Tibial artery (tissue), 4 donors: Measurements from ENCODE around the gene ANKRD11.
"Not testable (repeated sequence)": the region's sequence is repeated elsewhere in the genome, so short reads cannot be mapped to it uniquely, and the experiment has no call there.

Experiments
- DNase-seq, 2 donors: peaks; one replicate each; pipeline ENCODE4 v3.0.0-alpha.2; 2019
- H3K27ac ChIP-seq, 2 donors: fragments of 200-600 bp; sonication (generic) in 1 of 2; 1 replicate in 1 of 2; 2 replicates in 1 of 2; pipeline ENCODE4 v1.5.1; 2018 to 2019; ENCODE audit warnings: mild to moderate bottlenecking in 1 of 2
- H3K27me3 ChIP-seq, 2 donors: fragments of 200-600 bp; sonication (generic) in 1 of 2; one replicate each; pipeline versions ENCODE4 v1.5.1 to v1.6.0; 2016 to 2019
- H3K36me3 ChIP-seq, 3 donors: fragments of 200-600 bp; sonication (generic) in 2 of 3; one replicate each; pipeline ENCODE4 v1.5.1; 2016 to 2019; ENCODE audit warnings: mild to moderate bottlenecking in 2 of 3
- H3K4me1 ChIP-seq, 4 donors: fragments of 200-600 bp; sonication (generic) in 2 of 4; 1 replicate in 3 of 4; 2 replicates in 1 of 4; pipeline ENCODE4 v1.5.1; 2016 to 2019
- H3K4me3 ChIP-seq, 2 donors: fragments of 200-600 bp; sonication (generic) in 1 of 2; 1 replicate in 1 of 2; 2 replicates in 1 of 2; pipeline ENCODE4 v1.5.1; 2018 to 2019; ENCODE audit warnings: mild to moderate bottlenecking in 2 of 2
- H3K9me3 ChIP-seq, 3 donors: fragments of 200-600 bp; sonication (generic) in 1 of 3; one replicate each; pipeline ENCODE4 v1.5.1; 2016 to 2019
- CTCF ChIP-seq, 2 experiments: fragments of 200-600 bp in 1 of 2; fragments of 450-650 bp in 1 of 2; IDR thresholded peaks; one replicate each; pipeline ENCODE4 v1.5.1; 2017 to 2019; ENCODE audit warnings: antibody characterized with exemption in 2 of 2, mild to moderate bottlenecking in 1 of 2, moderate library complexity in 1 of 2
- intact Hi-C: fragments of 100-400 bp; cut with DNase I; formaldehyde crosslinking; loops from one replicate; pipeline ENCODE4 v1.15.0; 2023; ENCODE audit warnings: low total_unique reads

Gene ANKRD11

GRCh38 chr16:89392881-89393737, 97.3 kb downstream of the ANKRD11 start:
- no peak for TF ChIP-seq CTCF (IDR thresholded peaks at IDR 0.05)
- no peak overlapping the region for H3K4me3 ChIP-seq
- H3K27ac ChIP-seq = peak overlapping the region in 1 of 2 donors; percentile 29
- no peak for DNase-seq
- no peaks in the 10 kb centered on the region for H3K36me3 ChIP-seq
- H3K27me3 ChIP-seq = no peaks in the 10 kb centered on the region
- intact Hi-C loops = loop anchor here (10.0 kb wide), 1 partner anchor 92 kb away; no protein-coding TSS in a partner anchor
- H3K4me1 ChIP-seq = peaks cover 0 to 47% (median 27%) of the 10 kb centered on the region in 4 donors
- H3K9me3 ChIP-seq = no peaks in the 10 kb centered on the region

GRCh38 chr16:89390224-89390583, 100.2 kb downstream of the ANKRD11 start:
- H3K4me3 ChIP-seq, H3K27me3 ChIP-seq, H3K36me3 ChIP-seq, H3K27ac ChIP-seq, H3K9me3 ChIP-seq, DNase-seq: not testable (repeated sequence)
- peaks cover 0 to 45% (median 30%) of the 10 kb centered on the region in 4 donors for H3K4me1 ChIP-seq
- intact Hi-C loops = loop anchor here (10.0 kb wide), 1 partner anchor 95 kb away; no protein-coding TSS in a partner anchor

GRCh38 chr16:89389504-89390223, 100.7 kb downstream of the ANKRD11 start:
- DNase-seq, H3K36me3 ChIP-seq, H3K27me3 ChIP-seq, H3K4me3 ChIP-seq, H3K9me3 ChIP-seq, H3K27ac ChIP-seq: not testable (repeated sequence)
- peaks cover 0 to 42% (median 26%) of the 10 kb centered on the region in 4 donors for H3K4me1 ChIP-seq
- intact Hi-C loops = loop anchor here (10.0 kb wide), 1 partner anchor 95 kb away; no protein-coding TSS in a partner anchor

GRCh38 chr16:89388536-89388935, 101.8 kb downstream of the ANKRD11 start:
- no peak overlapping the region for H3K27ac ChIP-seq
- DNase-seq = no peak

GRCh38 chr16:89386306-89387185, 103.8 kb downstream of the ANKRD11 start:
- intact Hi-C loops = no loop called here
- H3K27ac ChIP-seq = no peak overlapping the region
- H3K27me3 ChIP-seq = no peaks in the 10 kb centered on the region

More at GRCh38 chr16:89388536-89388935, 101.8 kb downstream of the ANKRD11 start:
- intact Hi-C loops = no loop called here
- TF ChIP-seq CTCF (IDR thresholded peaks at IDR 0.05) = no peak
- Histone ChIP-seq H3K4me1 (peaks cover 0 to 38% (median 17%) of the 10 kb centered on the region in 4 donors), H3K9me3 (no peaks in the 10 kb centered on the region), H3K4me3 (no peak overlapping the region), H3K36me3 (no peaks in the 10 kb centered on the region), H3K27me3 (no peaks in the 10 kb centered on the region)

More at GRCh38 chr16:89386306-89387185, 103.8 kb downstream of the ANKRD11 start:
- no peak for DNase-seq
- Histone ChIP-seq H3K4me1 (peaks cover 0 to 45% (median 25%) of the 10 kb centered on the region in 4 donors), H3K36me3 (no peaks in the 10 kb centered on the region), H3K9me3 (no peaks in the 10 kb centered on the region), H3K4me3 (no peak overlapping the region)
- TF ChIP-seq CTCF (IDR thresholded peaks at IDR 0.05) = no peak
